HG03159 (cell line): ENCODE measurements around the gene C3.
"Not testable (repeated sequence)": the region's sequence is repeated elsewhere in the genome, so short reads cannot be mapped to it uniquely, and the experiment has no call there.

Experiments
- ATAC-seq: cut with Tn5 transposase; IDR thresholded peaks from one replicate; pipeline ENCODE4 v1.9.1; 2021; ENCODE audit warnings: mild to moderate bottlenecking, moderate library complexity; ENCODE audit not compliant: unreplicated experiment

C3 gene

GRCh38 chr19:6693056-6693471 lies 27.4 kb downstream of the C3 start:
- ATAC-seq = no peak

DNA sequence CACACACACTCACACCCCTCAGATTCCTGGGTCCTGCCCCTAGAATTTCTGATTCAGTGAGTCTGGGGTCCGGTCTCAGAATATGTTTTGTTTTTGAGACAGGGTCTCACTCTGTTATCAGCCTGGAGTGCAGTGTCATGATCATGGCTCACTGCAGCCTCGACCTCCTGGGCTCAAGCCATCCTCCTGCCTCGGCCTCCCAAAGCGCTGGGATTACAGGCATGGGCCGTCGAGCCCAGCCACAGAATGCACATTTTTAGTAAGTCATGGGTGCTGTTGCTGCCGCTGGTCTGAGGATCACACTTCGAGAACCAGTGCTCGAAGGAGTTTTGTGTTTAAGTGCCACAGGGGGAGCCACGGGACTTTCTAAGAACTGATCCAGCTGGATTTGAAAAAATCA lies 28.4 kb downstream of the C3 start:
- no peak for ATAC-seq

DNA sequence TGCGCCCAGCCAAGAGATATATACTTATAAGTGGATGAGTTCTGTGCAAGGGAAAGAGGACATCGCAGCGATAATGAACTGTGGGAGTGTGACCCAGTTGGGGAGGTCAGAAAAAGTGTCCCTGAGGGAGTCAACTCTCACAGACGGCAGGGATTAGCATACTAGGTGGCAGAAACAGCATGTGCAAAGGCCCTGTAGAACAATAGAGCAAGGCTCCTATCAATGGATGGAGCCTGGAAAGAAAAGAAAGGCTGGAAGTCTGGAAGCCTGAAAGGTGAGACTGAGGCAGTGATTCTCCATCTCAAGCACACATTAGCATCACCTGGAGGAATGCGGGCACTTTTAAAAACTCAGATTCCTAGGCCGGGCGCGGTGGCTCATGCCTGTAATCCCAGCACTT lies 29.1 kb downstream of the C3 start:
- ATAC-seq = no peak

DNA sequence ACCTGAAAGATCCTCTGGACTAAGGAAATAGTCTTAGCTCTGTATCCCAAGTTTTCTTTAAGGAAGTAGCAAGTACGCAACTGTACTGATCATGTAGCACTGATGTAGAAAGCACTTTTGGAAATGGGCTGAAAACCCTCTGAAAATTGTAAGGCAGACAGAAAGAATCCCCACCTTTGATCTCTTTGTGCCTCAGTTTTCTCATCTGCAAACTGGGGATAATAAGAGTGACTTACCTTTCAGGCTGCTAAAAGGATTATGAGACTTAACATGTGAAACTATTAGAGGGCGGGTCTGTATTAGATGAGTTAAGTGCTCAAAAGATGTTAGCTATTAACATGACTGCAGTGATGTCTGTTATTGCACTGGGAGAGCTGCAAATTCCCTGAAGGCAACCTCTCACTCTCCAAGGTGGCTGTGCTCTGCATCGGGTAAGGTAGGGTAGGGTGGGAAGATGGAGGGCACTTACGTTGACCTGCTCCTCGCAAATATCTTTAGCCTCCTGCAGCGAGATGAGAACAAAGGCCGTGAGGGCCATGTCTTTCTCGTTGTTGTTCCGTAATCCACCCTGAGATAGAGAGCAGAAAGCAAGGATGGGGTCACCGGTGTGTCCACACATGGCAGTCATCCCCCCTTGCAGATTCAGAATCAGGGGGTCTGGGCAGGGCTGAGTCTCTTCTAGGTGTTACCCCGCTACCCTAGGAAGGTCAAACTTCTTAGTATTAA lies 30.1 kb downstream of the C3 start:
- ATAC-seq = no peak

GRCh38 chr19:6687114-6687513 lies 33.3 kb downstream of the C3 start:
- ATAC-seq = no peak

DNA sequence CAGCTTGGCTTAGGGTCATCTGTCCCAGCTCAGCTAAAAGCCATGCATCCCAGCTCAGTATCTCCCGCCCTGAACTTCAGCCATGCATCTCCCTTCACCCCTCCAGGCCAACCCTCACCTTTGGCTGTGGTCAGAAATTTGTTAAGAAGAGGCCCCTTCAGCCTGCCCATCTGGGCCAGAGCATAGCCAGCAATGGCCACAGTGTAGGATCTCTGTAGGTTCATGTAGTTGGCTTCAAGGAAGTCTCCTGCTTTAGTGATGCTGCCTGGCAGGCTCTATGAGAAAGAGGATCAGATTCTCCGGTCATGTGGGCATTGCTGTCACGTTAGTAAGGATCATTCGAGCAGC lies 33.8 kb downstream of the C3 start:
- ATAC-seq = no peak

- ATAC-seq = no peak
Observed at GRCh38 chr19:6685962-6686627, 34.4 kb downstream of the C3 start.

DNA sequence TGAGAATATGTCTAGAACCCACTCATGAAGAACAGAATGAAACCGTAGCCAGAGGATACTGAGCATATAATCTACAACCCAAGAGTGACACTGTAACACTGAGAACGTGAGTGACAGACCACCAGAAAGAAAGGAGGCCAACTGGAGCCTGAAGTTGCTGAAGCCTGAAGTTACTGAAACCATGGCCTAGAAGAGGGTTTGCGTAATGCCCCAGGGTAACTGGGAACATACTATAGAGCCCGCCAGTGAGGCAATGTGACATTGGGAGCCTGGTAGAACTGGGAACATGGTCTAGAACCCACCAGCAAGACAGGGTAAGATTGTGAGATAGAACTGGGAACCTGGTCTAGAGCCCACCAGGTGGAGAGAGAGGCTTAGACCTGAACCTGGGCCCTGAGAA lies 35.0 kb downstream of the C3 start:
- no peak for ATAC-seq

DNA sequence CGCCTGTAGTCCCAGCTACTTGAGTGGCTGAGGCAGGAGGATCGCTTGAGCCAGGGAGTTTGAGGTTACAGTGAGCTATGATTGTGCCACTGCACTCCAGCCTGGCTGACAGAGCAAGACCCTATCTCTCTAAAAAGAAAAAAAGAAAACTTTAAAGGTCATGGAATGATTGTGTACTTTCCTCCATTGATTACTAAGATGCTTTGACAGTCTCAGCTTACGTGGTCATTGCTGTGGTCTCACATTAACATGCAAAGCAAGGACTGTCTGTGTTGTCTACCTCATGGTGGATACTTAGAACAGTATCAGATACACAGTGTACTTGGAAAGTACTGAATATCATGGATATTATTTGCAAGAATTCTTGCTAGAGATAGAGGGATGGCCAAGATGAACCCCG lies 36.5 kb downstream of the C3 start:
- ATAC-seq = no peak

GRCh38 chr19:6682607-6683128 lies 37.8 kb downstream of the C3 start:
- ATAC-seq = no peak

- ATAC-seq = no peak
Observed at GRCh38 chr19:6680141-6680540, 40.3 kb downstream of the C3 start.

DNA sequence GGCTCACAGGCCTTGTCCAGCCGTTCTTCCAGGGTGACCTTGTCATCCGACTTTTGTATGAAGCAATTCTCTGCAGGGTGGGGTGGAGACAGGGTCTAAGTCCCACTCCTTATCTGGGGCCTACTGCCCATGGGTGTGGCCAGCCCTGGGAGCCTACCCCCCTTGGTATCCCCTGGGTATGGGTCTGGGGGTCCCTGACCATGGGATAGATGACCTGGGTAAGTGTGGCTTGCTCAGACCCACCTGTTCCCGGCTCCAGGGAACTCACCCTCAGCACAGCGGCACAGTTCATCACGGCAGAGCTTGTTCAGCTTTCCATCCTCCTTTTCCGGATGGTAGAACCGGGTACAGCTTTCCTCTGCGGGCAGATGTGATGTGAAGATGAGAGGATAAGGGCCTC lies 41.3 kb downstream of the C3 start:
- ATAC-seq = no peak

DNA sequence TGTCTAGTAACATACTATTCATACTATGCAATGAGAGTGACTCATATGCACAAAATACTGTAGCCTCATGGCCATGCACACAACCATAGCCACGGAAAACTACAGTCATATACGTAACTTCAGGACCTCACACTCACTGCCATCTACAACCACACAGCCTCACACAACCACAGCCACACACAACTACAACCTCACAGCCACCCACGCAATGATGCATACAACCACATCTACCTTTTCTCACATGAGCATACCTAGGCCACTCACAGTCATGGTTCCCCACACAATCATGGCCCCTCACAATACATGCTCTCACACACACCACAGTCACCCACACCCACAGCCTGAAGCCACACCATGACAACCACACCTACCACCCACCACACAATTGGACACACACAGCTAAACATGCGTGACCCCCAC lies 41.8 kb downstream of the C3 start:
- no peak for ATAC-seq

- ATAC-seq = no peak
Observed at GRCh38 chr19:6677883-6678689, 42.4 kb downstream of the C3 start.

DNA sequence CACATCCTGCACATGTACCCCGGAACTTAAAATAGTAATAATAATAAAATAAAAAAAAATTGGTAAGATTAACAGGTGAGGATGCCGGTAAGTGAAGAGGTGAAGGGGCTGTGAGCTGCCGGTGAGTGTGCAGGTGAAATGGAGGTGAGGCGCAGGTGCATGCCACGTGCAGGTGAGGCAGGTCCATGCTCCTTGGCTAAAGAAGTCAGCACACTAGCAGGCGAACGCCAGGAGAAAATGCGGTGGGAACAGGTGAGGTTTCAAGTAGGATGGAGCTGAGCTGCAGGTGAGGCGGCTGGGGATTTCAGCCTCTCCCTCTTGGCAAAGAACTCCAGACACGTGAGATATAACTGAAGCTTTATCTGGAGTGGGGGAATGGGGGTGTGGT lies 43.0 kb downstream of the C3 start:
- ATAC-seq = no peak

DNA sequence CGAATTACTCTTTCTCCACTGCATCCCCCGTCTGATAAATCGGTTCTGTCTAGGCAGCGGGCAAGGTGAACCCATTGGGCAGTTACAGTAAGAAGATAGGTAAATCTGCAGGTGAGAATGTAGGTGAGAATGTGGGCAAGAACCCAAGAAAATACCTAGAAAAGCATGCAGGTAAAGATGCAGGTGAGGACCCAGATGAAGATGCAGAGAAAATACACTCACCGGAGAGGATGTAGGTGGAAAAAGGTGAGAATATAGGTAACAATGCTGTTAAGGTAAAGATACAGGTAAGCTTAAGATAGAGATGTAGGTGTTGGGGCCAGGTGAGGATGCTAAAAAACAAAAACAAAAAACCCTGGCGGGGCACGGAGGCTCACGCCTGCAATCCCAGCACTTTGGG lies 44.2 kb downstream of the C3 start:
- no peak for ATAC-seq

GRCh38 chr19:6674868-6675305 lies 45.6 kb downstream of the C3 start:
- ATAC-seq = peak; percentile 51

- ATAC-seq = not testable (repeated sequence)
Observed at GRCh38 chr19:6674408-6674807, 46.0 kb downstream of the C3 start.

DNA sequence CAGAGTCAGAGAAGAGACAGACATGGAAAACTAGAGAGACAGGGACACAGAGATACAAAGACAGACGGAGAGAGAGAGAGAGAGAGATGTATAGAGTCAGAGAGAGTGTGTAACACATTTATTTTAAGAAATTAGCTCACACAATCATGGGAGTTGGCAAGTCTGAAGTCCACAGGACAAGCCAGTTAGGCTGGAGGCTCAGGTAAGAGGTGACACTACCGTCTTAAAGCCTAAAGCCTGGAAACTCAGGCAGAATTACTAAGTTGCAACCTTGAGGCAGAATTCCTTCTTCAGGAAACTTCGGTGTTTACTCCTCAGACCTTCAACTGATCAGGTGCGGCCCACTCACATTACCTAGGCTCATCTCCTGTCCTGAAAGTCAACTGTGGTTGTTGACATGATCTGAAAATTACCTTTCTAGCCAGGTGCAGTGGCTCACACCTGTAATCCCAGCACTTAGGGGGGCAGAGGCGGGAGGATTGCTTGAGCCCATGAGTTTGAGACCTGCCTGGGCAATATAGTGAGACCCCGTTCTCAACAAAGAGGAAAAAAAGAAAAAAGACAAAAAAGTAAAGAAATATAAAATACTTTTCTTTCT lies 47.7 kb downstream of the C3 start:
- ATAC-seq = no peak

DNA sequence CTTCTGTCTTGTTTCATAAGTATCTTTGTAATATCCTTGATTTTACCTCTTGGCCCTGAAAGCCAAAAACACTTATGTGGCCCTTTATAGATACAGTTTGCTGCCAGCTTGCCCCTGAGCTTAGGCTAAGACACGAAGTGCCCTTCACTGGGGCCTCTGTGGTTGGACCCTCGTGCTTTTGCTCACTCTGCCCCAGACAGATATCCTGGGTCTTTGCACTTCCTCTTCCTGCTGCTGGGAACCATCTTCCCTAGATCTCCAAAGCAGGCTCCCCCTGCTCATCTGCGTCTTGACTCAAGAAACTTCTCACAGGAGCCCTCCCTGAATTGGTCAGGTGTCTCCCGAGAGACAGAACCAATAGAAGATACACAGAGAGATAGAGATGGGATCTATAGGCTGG lies 48.5 kb downstream of the C3 start:
- no peak for ATAC-seq

- no peak for ATAC-seq
Observed at GRCh38 chr19:6668691-6669090, 51.8 kb downstream of the C3 start.
